Measurements from ENCODE around the gene TMEM255B. TPM values are rescaled to one million over a fixed set of nuclear protein-coding genes. Genes with fewer than 3 reads are reported as not detected.
A peak's percentile ranks its signal among the peaks of the same experiment; 100 is the strongest.

Gene TMEM255B
- total and polyA plus RNA-seq, 11 donors, result 1.4 to 20.3 (median 4.4) TPM

GRCh38 chr13:113816946-113817859 is 58.2 kb downstream of the TMEM255B start:
- Histone ChIP-seq H3K4me1 (peaks cover 18 to 76% (median 63%) of the 10 kb centered on the region in 12 donors), H3K9me3 (no peaks in the 10 kb centered on the region), H3K4me3 (peak overlapping the region in 5 of 12 donors; percentile 4 to 43 (median 10)), H3K27ac (peak overlapping the region; percentile 41 to 87 (median 66)), H3K36me3 (peaks cover 0 to 17% (median 5%) of the 10 kb centered on the region in 9 donors), H3K27me3 (no peaks in the 10 kb centered on the region)
- intact Hi-C loops (cut with DNase I), result loop anchor here (1.0 to 5.0 kb wide), 15 partner anchors 45 to 418 kb away; partner anchors contain the start of genes GAS6 (in 2 of the 10) and CDC16 (in 1 of the 10)
- peak in 1 of 2 donors; percentile 13 for TF ChIP-seq POLR2A (IDR thresholded peaks at IDR 0.05)
- TF ChIP-seq CTCF (IDR thresholded peaks at IDR 0.05), result peak; percentile 72 to 91 (median 83)
- ATAC-seq, result peak; percentile 35 to 49 (median 42)
- 8 to 14% (median 12%) methylated on average over 22 to 24 of the region's 24 CpGs for WGBS, 4 donors
- DNase-seq, result peak; percentile 83 to 92 (median 88)

- peak in 1 of 4 donors; percentile 0 for ATAC-seq
- intact Hi-C loops (cut with DNase I), result loop anchor here (1.0 to 5.0 kb wide), 15 partner anchors 44 to 417 kb away; partner anchors contain the start of genes GAS6 (in 2 of the 10) and CDC16 (in 1 of the 10)
- WGBS, 4 donors, result 63 to 80% (median 75%) methylated on average over 38 to 60 of the region's 60 CpGs
- Histone ChIP-seq H3K36me3 (peaks cover 1 to 25% (median 13%) of the 10 kb centered on the region in 9 donors), H3K9me3 (no peaks in the 10 kb centered on the region), H3K27me3 (no peaks in the 10 kb centered on the region), H3K27ac (peak overlapping the region; percentile 41 to 87 (median 66)), H3K4me3 (peak overlapping the region in 7 of 12 donors; percentile 4 to 30 (median 22)), H3K4me1 (peaks cover 19 to 80% (median 66%) of the 10 kb centered on the region in 12 donors)
- no peak for TF ChIP-seq POLR2A (IDR thresholded peaks at IDR 0.05)
- TF ChIP-seq CTCF (IDR thresholded peaks at IDR 0.05), result no peak
- DNase-seq, result peak in 1 of 5 donors; percentile 66
Measured at GRCh38 chr13:113817860-113818691, 59.0 kb downstream of the TMEM255B start.

- H3K36me3 ChIP-seq, result peaks cover 4 to 33% (median 21%) of the 10 kb centered on the region in 9 donors
- WGBS, 4 donors, result 83 to 94% (median 89%) methylated on average over 15 to 26 of the region's 26 CpGs
- H3K27ac ChIP-seq, result peak overlapping the region in 4 of 12 donors; percentile 63 to 88 (median 84)
- H3K4me3 ChIP-seq, result peak overlapping the region in 1 of 12 donors; percentile 30
- H3K4me1 ChIP-seq, result peaks cover 19 to 74% (median 60%) of the 10 kb centered on the region in 12 donors
- ATAC-seq, result no peak
- no peaks in the 10 kb centered on the region for H3K27me3 ChIP-seq
- TF ChIP-seq POLR2A (IDR thresholded peaks at IDR 0.05) (no peak), CTCF (IDR thresholded peaks at IDR 0.05) (no peak)
- no peaks in the 10 kb centered on the region for H3K9me3 ChIP-seq
- peak in 1 of 5 donors; percentile 67 for DNase-seq
- intact Hi-C loops (cut with DNase I), result loop anchor here in 7 of 10 donors (5.0 kb wide), 5 partner anchors 44 to 409 kb away; partner anchors contain the start of gene GAS6 (in 2 of the 7)
Measured at GRCh38 chr13:113818700-113819295, 59.8 kb downstream of the TMEM255B start.
